Measurements from ENCODE around the gene WAS.
"Not testable (repeated sequence)": the region's sequence is repeated elsewhere in the genome, so short reads cannot be mapped to it uniquely, and the experiment has no call there.

The WAS gene

GRCh38 chrX:48685416-48685815, 1.8 kb downstream of the WAS start:
- no peak for DNase-seq (ENCODE audit: low read depth)

- no peak for DNase-seq (ENCODE audit: low read depth)
Observed at GRCh38 chrX:48688531-48689150, 5.0 kb downstream of the WAS start.

- no peak for DNase-seq (ENCODE audit: low read depth)
Observed at GRCh38 chrX:48689208-48689920, 5.8 kb downstream of the WAS start.

GRCh38 chrX:48691746-48692145, 8.1 kb downstream of the WAS start:
- not testable (repeated sequence) for DNase-seq (ENCODE audit: low read depth)

- no peak for DNase-seq (ENCODE audit: low read depth)
Observed at GRCh38 chrX:48694776-48695533, 11.4 kb downstream of the WAS start.

- no peak for DNase-seq (ENCODE audit: low read depth)
Observed at GRCh38 chrX:48695534-48695896, 11.9 kb downstream of the WAS start.

- DNase-seq (ENCODE audit: low read depth): no peak
Observed at GRCh38 chrX:48695925-48696300, 12.3 kb downstream of the WAS start.

- DNase-seq (ENCODE audit: low read depth): peak; percentile 42
Observed at GRCh38 chrX:48696301-48696908, 12.8 kb downstream of the WAS start, which contains the start of gene SUV39H1. TSS of gene SUV39H1 (plus strand) at chrX:48696734. CDS start at chrX:48696785, 51 bp downstream.

- no peak for DNase-seq (ENCODE audit: low read depth)
Observed at GRCh38 chrX:48696909-48697727, 13.5 kb downstream of the WAS start.

- DNase-seq (ENCODE audit: low read depth): no peak
Observed at GRCh38 chrX:48698306-48698705, 14.7 kb downstream of the WAS start.

- no peak for DNase-seq (ENCODE audit: low read depth)
Observed at GRCh38 chrX:48700246-48700645, 16.6 kb downstream of the WAS start.

- no peak for DNase-seq (ENCODE audit: low read depth)
Observed at GRCh38 chrX:48700951-48701653, 17.5 kb downstream of the WAS start.

- DNase-seq (ENCODE audit: low read depth): no peak
Observed at GRCh38 chrX:48702032-48702431, 18.4 kb downstream of the WAS start.

GRCh38 chrX:48702716-48703115, 19.1 kb downstream of the WAS start:
- DNase-seq (ENCODE audit: low read depth): no peak

- DNase-seq (ENCODE audit: low read depth): no peak
Observed at GRCh38 chrX:48703228-48703627, 19.6 kb downstream of the WAS start.

GRCh38 chrX:48703642-48704481, 20.3 kb downstream of the WAS start:
- DNase-seq (ENCODE audit: low read depth): no peak

GRCh38 chrX:48705871-48706270, 22.3 kb downstream of the WAS start:
- DNase-seq (ENCODE audit: low read depth): no peak

GRCh38 chrX:48709522-48710112, 26.0 kb downstream of the WAS start:
- DNase-seq (ENCODE audit: low read depth): no peak

GRCh38 chrX:48711162-48711928, 27.7 kb downstream of the WAS start:
- DNase-seq (ENCODE audit: low read depth): no peak
